Inflammatory macrophage treated with lipopolysaccharide for 4 hours (primary cell): Measurements from ENCODE around the gene DDB1.

Source experiments
- DNase-seq: peaks from one replicate; pipeline ENCODE4 v3.0.0-alpha.2; 2020

DDB1 gene

GRCh38 chr11:61332797-61333549, at the start of gene DDB1, which contains the start of gene TKFC:
DDB1 (minus strand) TSS chr11:61333105; CDS start chr11:61332968, 137 bp downstream.
TKFC (plus strand) TSS chr11:61333228; CDS start chr11:61334729, 1,501 bp downstream.
- peak; percentile 86 for DNase-seq

GRCh38 chr11:61380884-61381283, 48.0 kb upstream of the DDB1 start:
- no peak for DNase-seq

- peak; percentile 96 for DNase-seq
Observed at GRCh38 chr11:61378713-61379313, 45.9 kb upstream of the DDB1 start.

GRCh38 chr11:61377461-61378160, 44.7 kb upstream of the DDB1 start:
- DNase-seq = peak; percentile 36

- DNase-seq = no peak
Observed at GRCh38 chr11:61375761-61376108, 42.8 kb upstream of the DDB1 start.

- DNase-seq = no peak
Observed at GRCh38 chr11:61372659-61373420, 39.9 kb upstream of the DDB1 start.

- peak; percentile 45 for DNase-seq
Observed at GRCh38 chr11:61370349-61371005, 37.6 kb upstream of the DDB1 start.

- peak; percentile 95 for DNase-seq
Observed at GRCh38 chr11:61369372-61370348, 36.8 kb upstream of the DDB1 start.

GRCh38 chr11:61368646-61369045, 35.7 kb upstream of the DDB1 start:
- peak; percentile 44 for DNase-seq

- DNase-seq = no peak
Observed at GRCh38 chr11:61367406-61367805, 34.5 kb upstream of the DDB1 start.

- DNase-seq = peak; percentile 30
Observed at GRCh38 chr11:61364012-61364675, 31.2 kb upstream of the DDB1 start.

GRCh38 chr11:61362542-61362875, 29.6 kb upstream of the DDB1 start:
- peak; percentile 66 for DNase-seq

GRCh38 chr11:61361741-61362541, 29.0 kb upstream of the DDB1 start, which contains the start of the genes CYB561A3 and TMEM138:
CYB561A3 (minus strand) TSS chr11:61361882; CDS start chr11:61356713, 5,169 bp downstream.
TMEM138 (plus strand) TSS chr11:61362374; CDS start chr11:61364391, 2,017 bp downstream.
- DNase-seq = peak; percentile 99

GRCh38 chr11:61361237-61361740, 28.4 kb upstream of the DDB1 start:
- DNase-seq = no peak

- no peak for DNase-seq
Observed at GRCh38 chr11:61359516-61359915, 26.6 kb upstream of the DDB1 start.

- DNase-seq = no peak
Observed at GRCh38 chr11:61358566-61358965, 25.7 kb upstream of the DDB1 start.

- DNase-seq = peak; percentile 30
Observed at GRCh38 chr11:61357894-61358239, 25.0 kb upstream of the DDB1 start.

- DNase-seq = peak; percentile 92
Observed at GRCh38 chr11:61357233-61357893, 24.5 kb upstream of the DDB1 start.

- DNase-seq = no peak
Observed at GRCh38 chr11:61356706-61357105, 23.8 kb upstream of the DDB1 start.
